CD4-positive, alpha-beta T cell treated with Interleukin-6 at 100 ng/mL for 8 hours (primary cell): ENCODE results near the gene PLAAT4.
A peak's percentile ranks its signal among the peaks of the same experiment; 100 is the strongest.
"Not testable (repeated sequence)": the region's sequence is repeated elsewhere in the genome, so short reads cannot be mapped to it uniquely, and the experiment has no call there.

Experiments
- DNase-seq: peaks from one replicate; pipeline ENCODE4 v3.0.0-alpha.2; 2020; ENCODE audit warnings: mixed read lengths, low spot score

PLAAT4 gene

GRCh38 chr11:63511048-63511748 is 25.4 kb upstream of the PLAAT4 start:
- no peak for DNase-seq

GRCh38 chr11:63512816-63513215 is 23.8 kb upstream of the PLAAT4 start:
- DNase-seq: no peak

DNA sequence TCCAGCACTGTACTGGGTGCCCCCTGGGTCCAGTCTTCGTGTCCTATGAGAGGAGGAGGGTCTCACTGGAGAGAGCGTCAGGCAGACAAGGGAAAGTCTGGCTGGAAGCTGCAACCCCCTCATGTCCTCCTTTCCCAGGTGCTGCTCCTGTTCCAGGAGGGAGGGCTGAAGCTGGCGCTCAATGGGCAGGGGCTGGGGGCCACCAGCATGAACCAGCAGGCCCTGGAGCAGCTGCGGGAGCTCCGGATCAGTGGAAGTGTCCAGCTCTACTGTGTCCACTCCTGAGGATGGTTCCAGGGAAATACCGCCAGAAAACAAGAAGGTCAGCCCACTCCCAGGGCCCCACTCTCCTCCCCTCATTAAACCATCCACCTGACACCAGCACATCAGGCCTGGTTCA is 20.5 kb upstream of the PLAAT4 start:
- no peak for DNase-seq

- no peak for DNase-seq
These were observed 19.5 kb upstream of the PLAAT4 start for GRCh38 chr11:63517156-63517555.

GRCh38 chr11:63518548-63518947 is 18.1 kb upstream of the PLAAT4 start:
- DNase-seq: no peak

- no peak for DNase-seq
These were observed 15.9 kb upstream of the PLAAT4 start for GRCh38 chr11:63520606-63521170.

DNA sequence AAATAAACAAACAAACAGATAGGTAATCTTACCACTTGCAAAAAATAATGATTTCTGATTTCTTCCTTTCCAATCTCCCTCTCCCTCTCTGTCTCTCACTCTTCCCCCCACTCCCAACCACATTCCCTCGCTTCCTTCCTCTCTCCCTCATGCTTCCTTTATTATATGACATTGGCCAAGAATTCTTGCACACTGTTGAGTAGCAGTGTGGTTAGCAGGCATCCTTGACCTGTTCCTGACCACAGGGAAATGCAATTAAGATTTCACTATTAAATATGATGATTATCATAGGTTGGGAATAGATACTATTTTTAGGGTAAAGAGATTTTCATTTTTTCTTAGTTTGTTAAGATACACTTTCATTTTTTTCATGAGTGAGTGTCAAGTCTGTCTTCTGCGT is 14.7 kb upstream of the PLAAT4 start:
- DNase-seq: no peak

DNA sequence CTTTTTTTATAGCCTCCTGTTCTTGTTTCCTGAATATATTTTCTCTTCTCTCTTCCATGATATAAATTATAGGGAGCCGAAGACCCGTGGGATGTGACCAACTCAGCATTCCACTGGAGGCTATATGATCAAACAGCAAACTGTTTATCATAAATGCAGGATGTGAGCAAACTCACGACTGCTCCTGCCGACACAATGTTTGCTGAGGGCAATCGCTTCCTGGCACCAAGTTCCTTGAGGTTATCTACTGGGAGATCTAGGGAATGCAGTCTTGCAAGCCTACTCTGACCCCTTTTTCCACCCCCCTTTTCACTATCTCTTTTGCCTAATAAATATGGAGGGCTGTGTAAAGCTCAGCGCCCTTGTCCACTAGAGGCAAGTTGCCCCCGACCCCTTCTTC is 13.5 kb upstream of the PLAAT4 start:
- DNase-seq: no peak

DNA sequence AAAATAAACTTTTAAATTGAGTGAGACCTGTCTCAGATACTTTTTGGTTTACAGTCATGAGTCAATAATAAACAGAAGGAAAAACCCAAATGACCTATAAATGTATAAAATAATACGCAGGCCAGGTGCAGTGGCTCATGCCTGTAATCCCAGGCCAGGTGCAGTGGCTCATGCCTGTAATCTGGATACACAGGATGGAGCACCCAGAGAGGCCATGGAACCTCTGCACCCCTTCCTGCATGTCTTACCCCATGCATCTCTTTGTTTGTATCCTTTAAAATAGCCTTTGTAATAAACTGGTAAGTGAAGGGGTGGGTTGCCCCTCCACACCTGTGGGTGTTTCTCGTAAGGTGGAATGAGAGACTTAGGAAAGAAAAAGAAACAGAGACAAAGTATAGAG is 8.9 kb upstream of the PLAAT4 start:
- DNase-seq: no peak

DNA sequence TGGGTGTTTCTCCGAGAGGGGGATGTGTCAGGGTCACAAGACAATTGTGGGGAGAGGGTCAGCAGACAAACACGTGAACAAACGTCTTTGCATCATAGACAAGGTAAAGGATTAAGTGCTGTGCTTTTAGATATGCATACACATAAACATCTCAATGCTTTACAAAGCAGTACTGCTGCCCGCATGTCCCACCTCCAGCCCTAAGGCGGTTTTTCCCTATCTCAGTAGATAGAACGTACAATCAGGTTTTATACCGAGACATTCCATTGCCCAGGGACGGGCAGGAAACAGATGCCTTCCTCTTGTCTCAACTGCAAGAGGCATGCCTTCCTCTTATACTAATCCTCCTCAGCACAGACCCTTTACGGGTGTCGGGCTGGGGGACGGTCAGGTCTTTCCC is 8.5 kb upstream of the PLAAT4 start:
- not testable (repeated sequence) for DNase-seq

- DNase-seq: not testable (repeated sequence)
These were observed 7.8 kb upstream of the PLAAT4 start for GRCh38 chr11:63528729-63529278.

DNA sequence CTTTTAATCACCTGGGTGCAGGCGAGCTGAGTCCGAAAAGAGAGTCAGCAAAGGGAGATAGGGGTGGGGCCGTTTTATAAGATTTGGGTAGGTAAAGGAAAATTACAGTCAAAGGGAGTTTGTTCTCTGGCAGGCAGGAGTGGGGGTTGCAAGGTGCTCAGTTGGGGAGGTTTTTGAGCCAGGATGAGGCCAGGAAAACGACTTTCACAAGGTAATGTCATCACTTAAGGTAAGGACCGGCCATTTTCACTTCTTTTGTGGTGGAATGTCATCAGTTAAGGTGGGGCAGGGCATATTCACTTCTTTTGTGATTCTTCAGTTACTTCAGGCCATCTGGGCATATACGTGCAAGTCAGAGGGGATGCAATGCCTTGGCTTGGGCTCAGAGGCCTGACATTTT is 7.2 kb upstream of the PLAAT4 start:
- not testable (repeated sequence) for DNase-seq

DNA sequence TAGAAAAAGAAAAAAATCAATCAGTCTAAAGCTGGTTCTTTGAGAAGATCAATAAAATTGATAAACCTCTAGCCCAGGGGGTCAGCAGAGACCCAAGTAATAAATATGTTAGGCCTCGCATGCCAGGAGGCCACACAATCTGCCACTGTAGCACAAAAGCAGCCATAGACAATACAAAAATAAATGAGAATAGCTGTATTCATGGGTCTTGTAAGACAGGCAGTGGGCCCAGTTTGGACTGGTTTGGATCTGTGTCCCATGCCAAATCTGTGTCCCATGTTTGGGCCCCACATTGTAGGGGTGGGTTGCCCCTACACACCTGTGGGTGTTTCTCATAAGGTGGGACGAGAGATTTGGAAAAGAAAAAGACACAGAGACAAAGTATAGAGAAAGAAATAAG is 6.6 kb upstream of the PLAAT4 start:
- DNase-seq: no peak

DNA sequence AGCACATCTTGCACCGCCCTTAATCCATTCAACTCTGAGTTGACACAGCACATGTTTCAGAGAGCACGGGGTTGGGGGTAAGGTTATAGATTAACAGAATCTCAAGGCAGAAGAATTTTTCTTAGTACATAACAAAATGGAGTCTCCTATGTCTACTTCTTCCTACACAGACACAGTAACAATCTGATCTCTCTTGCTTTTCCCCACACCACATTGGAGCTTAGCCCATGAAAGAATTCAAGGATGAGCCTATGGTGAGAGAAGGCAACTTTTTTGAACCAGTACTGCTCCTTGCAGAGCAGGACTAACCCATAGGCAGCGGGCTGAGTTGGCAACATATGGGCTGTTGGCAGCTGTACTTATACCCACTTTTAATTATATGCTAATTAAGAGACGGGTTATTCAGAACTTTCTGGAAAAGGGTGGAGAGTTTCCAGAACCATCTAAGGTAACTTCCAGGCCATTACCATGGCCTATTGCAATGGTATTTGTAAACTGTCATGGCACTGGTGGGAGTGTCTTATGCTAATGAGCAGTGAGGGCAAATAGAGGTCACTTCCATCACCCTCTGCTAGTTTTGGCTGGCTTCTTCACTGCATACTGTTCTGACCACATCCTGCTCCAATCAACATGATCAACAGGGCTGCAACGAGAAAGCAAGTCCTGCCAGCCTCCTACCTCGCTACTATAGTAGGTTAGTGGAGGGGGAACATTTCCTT is 5.4 kb upstream of the PLAAT4 start:
- DNase-seq: peak; percentile 82

DNA sequence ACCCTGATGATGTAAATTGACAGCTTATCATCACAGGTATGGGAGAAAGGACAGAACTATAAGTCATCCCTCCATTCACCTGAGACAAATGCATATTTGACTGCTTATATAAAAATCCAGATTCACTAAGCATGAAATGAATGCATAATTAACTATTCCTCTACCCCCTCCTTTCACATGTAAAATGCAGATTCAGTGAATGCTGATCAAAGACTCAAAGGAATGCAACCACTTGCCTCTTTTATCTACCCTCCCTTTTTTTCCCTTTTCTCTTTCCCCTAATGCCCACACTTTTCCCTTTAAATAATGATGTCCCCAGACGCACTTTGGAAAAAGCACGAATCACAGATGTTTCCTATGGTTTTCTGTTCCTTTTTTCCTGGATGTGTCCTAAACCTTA is 4.5 kb upstream of the PLAAT4 start:
- DNase-seq: no peak

- no peak for DNase-seq
These were observed 3.7 kb upstream of the PLAAT4 start for GRCh38 chr11:63532799-63533475.

DNA sequence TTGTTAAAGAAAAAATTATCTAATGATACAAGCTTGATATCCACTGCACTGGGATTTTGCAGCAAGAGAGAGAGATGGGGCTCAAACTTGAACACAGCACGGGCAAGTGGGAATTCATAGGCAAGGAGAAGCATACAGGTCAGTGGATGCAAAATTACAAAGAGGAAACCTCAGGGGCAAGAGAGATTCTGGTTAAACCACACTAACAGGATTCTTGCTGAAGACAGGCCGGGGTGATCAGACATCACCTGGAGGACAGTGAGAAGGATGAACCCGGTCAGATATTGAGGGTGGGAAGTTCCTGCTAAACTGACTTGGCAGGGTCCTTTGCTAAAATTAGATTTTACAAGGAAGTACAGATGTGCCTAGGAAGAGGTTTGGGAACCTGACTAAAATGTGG is 2.5 kb upstream of the PLAAT4 start:
- DNase-seq: no peak

GRCh38 chr11:63534895-63535461 is 1.6 kb upstream of the PLAAT4 start:
- DNase-seq: no peak

DNA sequence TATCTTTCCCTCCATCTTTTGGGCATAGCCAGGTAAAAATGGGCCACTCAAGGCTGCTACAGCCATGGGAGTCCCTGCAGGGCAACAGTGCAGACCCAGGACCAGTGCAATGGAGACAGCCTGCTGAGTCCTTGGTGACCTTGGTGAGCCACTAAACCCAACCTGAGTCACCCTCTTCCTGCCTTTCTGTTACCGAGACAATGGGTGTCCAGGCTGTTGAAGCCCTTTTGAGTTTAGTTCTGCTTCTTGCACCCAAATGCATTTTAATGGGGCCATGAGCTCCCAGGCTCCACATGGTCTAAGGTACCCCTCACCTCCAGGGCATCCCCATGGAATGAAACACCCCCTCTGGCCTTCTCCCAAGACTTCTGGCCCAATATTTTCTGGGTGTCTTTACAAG is 874 bp upstream of the PLAAT4 start:
- DNase-seq: peak; percentile 43

- DNase-seq: no peak
These were observed 889 bp downstream of the PLAAT4 start for GRCh38 chr11:63537293-63538101.

GRCh38 chr11:63542506-63542905 is 5.9 kb downstream of the PLAAT4 start:
- DNase-seq: not testable (repeated sequence)
